SKM-1 treated with dmso at 0.1 percent for 144 hours (cell line): ENCODE results near the gene SLC6A9.
A peak's percentile ranks its signal among the peaks of the same experiment; 100 is the strongest.

Source experiments
- DNase-seq: peaks from one replicate; lab custom pipeline; 2025; ENCODE audit not compliant: unreplicated experiment; lab: John Stamatoyannopoulos, UW

The SLC6A9 gene

GRCh38 chr1:43986712-43987111, 44.5 kb downstream of the SLC6A9 start:
- no peak for DNase-seq

GRCh38 chr1:43985984-43986595, 45.2 kb downstream of the SLC6A9 start:
- DNase-seq, result no peak

GRCh38 chr1:43984855-43985254, 46.4 kb downstream of the SLC6A9 start:
- DNase-seq, result no peak

GRCh38 chr1:43983253-43983899, 47.9 kb downstream of the SLC6A9 start:
- DNase-seq, result no peak

GRCh38 chr1:43982808-43983207, 48.5 kb downstream of the SLC6A9 start:
- no peak for DNase-seq

GRCh38 chr1:43982241-43982640, 49.0 kb downstream of the SLC6A9 start:
- no peak for DNase-seq

- DNase-seq, result no peak
These were observed 49.6 kb downstream of the SLC6A9 start for GRCh38 chr1:43981636-43982035.

- DNase-seq, result no peak
These were observed 50.1 kb downstream of the SLC6A9 start for GRCh38 chr1:43981135-43981491.

- DNase-seq, result no peak
These were observed 50.8 kb downstream of the SLC6A9 start for GRCh38 chr1:43980255-43981134.

GRCh38 chr1:43979528-43980254, 51.6 kb downstream of the SLC6A9 start:
- peak; percentile 30 for DNase-seq

- no peak for DNase-seq
These were observed 52.1 kb downstream of the SLC6A9 start for GRCh38 chr1:43979261-43979527.

GRCh38 chr1:43978551-43979260, 52.6 kb downstream of the SLC6A9 start, which contains the start of gene B4GALT2:
TSS of gene B4GALT2 (plus strand) at chr1:43979210. CDS start at chr1:43981161, 1,951 bp downstream.
- no peak for DNase-seq

GRCh38 chr1:43978264-43978550, 53.1 kb downstream of the SLC6A9 start:
- no peak for DNase-seq

- DNase-seq, result no peak
These were observed 53.6 kb downstream of the SLC6A9 start for GRCh38 chr1:43977376-43978263.

- DNase-seq, result no peak
These were observed 54.4 kb downstream of the SLC6A9 start for GRCh38 chr1:43976890-43977289.

- no peak for DNase-seq
These were observed 55.2 kb downstream of the SLC6A9 start for GRCh38 chr1:43976045-43976444.

- DNase-seq, result peak; percentile 51
These were observed 55.9 kb downstream of the SLC6A9 start for GRCh38 chr1:43975249-43975961.

GRCh38 chr1:43974443-43975248, 56.6 kb downstream of the SLC6A9 start, which contains the start of gene ATP6V0B:
TSS of gene ATP6V0B (plus strand) at chr1:43974960. CDS start at chr1:43975041, 81 bp downstream.
- peak; percentile 89 for DNase-seq
